NCI-H226 (cell line): ENCODE results near the gene KCNMA1.

ENCODE experiments used
- DNase-seq: peaks from one replicate; pipeline ENCODE4 v3.0.0-alpha.2; 2015

KCNMA1 gene

GRCh38 chr10:77286531-77287508 lies 350.8 kb downstream of the KCNMA1 start:
- DNase-seq, result no peak

GRCh38 chr10:77285529-77286182 lies 352.0 kb downstream of the KCNMA1 start:
- no peak for DNase-seq

- no peak for DNase-seq
These were observed 352.8 kb downstream of the KCNMA1 start for GRCh38 chr10:77284797-77285196.

- DNase-seq, result no peak
These were observed 354.3 kb downstream of the KCNMA1 start for GRCh38 chr10:77283326-77283725.

- peak; percentile 24 for DNase-seq
These were observed 355.4 kb downstream of the KCNMA1 start for GRCh38 chr10:77282163-77282562.

GRCh38 chr10:77281719-77282118 lies 355.9 kb downstream of the KCNMA1 start:
- DNase-seq, result no peak

- no peak for DNase-seq
These were observed 358.4 kb downstream of the KCNMA1 start for GRCh38 chr10:77279207-77279606.

- peak; percentile 61 for DNase-seq
These were observed 363.4 kb downstream of the KCNMA1 start for GRCh38 chr10:77274046-77274795.

- no peak for DNase-seq
These were observed 368.4 kb downstream of the KCNMA1 start for GRCh38 chr10:77269163-77269562.

- no peak for DNase-seq
These were observed 368.9 kb downstream of the KCNMA1 start for GRCh38 chr10:77268721-77269120.

- DNase-seq, result no peak
These were observed 369.6 kb downstream of the KCNMA1 start for GRCh38 chr10:77267703-77268675.

GRCh38 chr10:77266242-77266641 lies 371.4 kb downstream of the KCNMA1 start:
- DNase-seq, result no peak

- DNase-seq, result no peak
These were observed 373.1 kb downstream of the KCNMA1 start for GRCh38 chr10:77264527-77264926.

- DNase-seq, result no peak
These were observed 373.5 kb downstream of the KCNMA1 start for GRCh38 chr10:77264107-77264506.

GRCh38 chr10:77263700-77264099 lies 373.9 kb downstream of the KCNMA1 start:
- no peak for DNase-seq

- DNase-seq, result no peak
These were observed 376.5 kb downstream of the KCNMA1 start for GRCh38 chr10:77261146-77261545.

- DNase-seq, result no peak
These were observed 378.3 kb downstream of the KCNMA1 start for GRCh38 chr10:77259171-77259874.

GRCh38 chr10:77256346-77256745 lies 381.3 kb downstream of the KCNMA1 start:
- DNase-seq, result no peak

- DNase-seq, result no peak
These were observed 384.0 kb downstream of the KCNMA1 start for GRCh38 chr10:77253556-77254064.

- DNase-seq, result no peak
These were observed 384.5 kb downstream of the KCNMA1 start for GRCh38 chr10:77253147-77253545.
